ENCODE measurements around the gene GKN2. TPM values are rescaled to one million over a fixed set of nuclear protein-coding genes. Genes with fewer than 3 reads are reported as not detected.

Gene GKN2
- total and polyA plus RNA-seq, 9 of the 15 experiments (the other 6 are each of a cell fraction or from before 2014, with no cell fraction given), result not detected

GRCh38 chr2:68901561-68901960 lies 51.1 kb downstream of the GKN2 start (continued):
- TF ChIP-seq E2F4 (CRISPR knock-in tag; IDR thresholded peaks at IDR 0.05; ENCODE audit: low read depth) (no peak), RBM17 (IDR thresholded peaks at IDR 0.05; ENCODE audit: borderline replicate concordance, low read depth, low read length) (no peak), ZNF140 (CRISPR knock-in tag; IDR thresholded peaks at IDR 0.05) (no peak)

- POLR2A ChIA-PET, result no interaction called here
- TF ChIP-seq HBP1 (CRISPR knock-in tag; IDR thresholded peaks at IDR 0.05) (no peak), REST (IDR thresholded peaks at IDR 0.05; ENCODE audit: borderline replicate concordance) (peak; percentile 43; the same call in 1 of the 2 replicates), REST (CRISPR knock-in tag; IDR thresholded peaks at IDR 0.05; ENCODE audit: low read depth) (no peak), RAD21 (CRISPR knock-in tag; conservative IDR thresholded peaks at IDR 0.05 in 1 of 2, IDR thresholded peaks at IDR 0.05 in 1 of 2) (peak in 1 of 2 experiments; percentile 67; a peak in 2 of 4 replicates)
Observed at GRCh38 chr2:68901199-68901514, 51.5 kb downstream of the GKN2 start.

More at GRCh38 chr2:68901199-68901514, 51.5 kb downstream of the GKN2 start:
- Histone ChIP-seq H3K9me3 (replicated peaks; ENCODE audit: control insufficient read depth, insufficient read depth, low read depth, low read length) (peaks cover 6% of the 10 kb centered on the region), H4K20me1 (replicated peaks; ENCODE audit: control insufficient read depth, insufficient read depth, low read length) (no peaks in the 10 kb centered on the region), H3K27ac (ENCODE audit: extremely low read depth, low read depth, low read length) (no peak overlapping the region), H3K36me3 (ENCODE audit: control insufficient read depth, insufficient read depth, low read length) (no peaks in the 10 kb centered on the region), H3K4me3 (no peak overlapping the region), H3K9ac (ENCODE audit: insufficient read depth in 1 of 2, low read depth in 2 of 2, low read length in 2 of 2) (no peak overlapping the region), H3K79me2 (ENCODE audit: control insufficient read depth, insufficient read depth, low read length) (no peaks in the 10 kb centered on the region), H3K9me1 (ENCODE audit: control insufficient read depth, insufficient read depth, low read length) (no peaks in the 10 kb centered on the region), H3K27me3 (ENCODE audit: control insufficient read depth in 2 of 2, insufficient read depth in 2 of 2, low read length in 2 of 2) (0 out of 5 replicates have a peak, but pooled peaks cover 0 to 5% of the 10 kb centered on the region in 2 experiments), H3K4me1 (replicated peaks in 1 of 2; ENCODE audit: control insufficient read depth in 2 of 2, insufficient read depth in 2 of 2, low read length in 2 of 2) (no peaks in the 10 kb centered on the region), H2AFZ (ENCODE audit: low read depth, low read length) (no peak overlapping the region), H3K4me2 (ENCODE audit: insufficient read depth, low read length) (no peak overlapping the region)
- in situ Hi-C loops (cut with MboI) (loop anchor here (5.0 kb wide), 1 partner anchor 54 kb away; no protein-coding TSS in a partner anchor), intact Hi-C loops (cut with micrococcal nuclease) (no loop called here)
- no peak for ATAC-seq
- CTCF ChIA-PET (ENCODE audit: low intra/inter-chr PET ratio), result interaction anchor here (0.8 kb wide), 1 partner anchor 148 kb away, joined by 3 read pairs; no protein-coding TSS in a partner anchor
- no peak for DNase-seq (ENCODE audit: extremely low read depth in 1 of 4, low spot score in 3 of 4)
- FAIRE-seq, result no peak
- 16% methylated on average over 4 of the region's 4 CpGs for whole genome bisulfite sequencing (ENCODE audit: insufficient coverage, low coverage, missing lambda C conversion rate)
- no TSS peak for BruUV-seq (replicated peaks)

Measured in K562 (cell line).